Calu3 (cell line): Measurements from ENCODE around the gene TNFAIP2. TPM values are rescaled to one million over a fixed set of nuclear protein-coding genes. Genes with fewer than 3 reads are reported as not detected.

Source experiments
- BruUV-seq: library from RNA; stranded (reverse); fragments of 400-500 nt; replicated peaks from 2 replicates; lab custom pipeline; 2021; lab: Mats Ljungman, UMichigan
- CTCF ChIA-PET: fragments of 300-600 bp; sonication (Branson Sonifier 250); formaldehyde crosslinking; loops from one replicate; lab custom pipeline; 2022; ENCODE audit warnings: antibody characterized with exemption; lab: Charles Lee
- DNase-seq: peaks from one replicate; pipeline ENCODE4 v3.0.0; 2022
- H3K27ac Mint-ChIP-seq: one replicate; pipeline ENCODE4 v1.8.0; 2022; ENCODE audit warnings: mixed read lengths; ENCODE audit not compliant: unreplicated experiment
- H3K27me3 Mint-ChIP-seq: one replicate; pipeline ENCODE4 v1.8.0; 2022; ENCODE audit warnings: mixed read lengths; ENCODE audit not compliant: unreplicated experiment
- H3K36me3 Mint-ChIP-seq: one replicate; pipeline ENCODE4 v1.8.0; 2022; ENCODE audit warnings: mild to moderate bottlenecking, moderate library complexity, mixed read lengths; ENCODE audit not compliant: insufficient read depth, unreplicated experiment
- H3K4me1 Mint-ChIP-seq: one replicate; pipeline ENCODE4 v1.8.0; 2022; ENCODE audit warnings: mild to moderate bottlenecking, low read depth, mixed read lengths; ENCODE audit not compliant: unreplicated experiment
- H3K4me3 Mint-ChIP-seq: one replicate; pipeline ENCODE4 v1.8.0; 2022; ENCODE audit warnings: mild to moderate bottlenecking, low read depth, moderate library complexity, mixed read lengths; ENCODE audit not compliant: unreplicated experiment
- H3K9me3 Mint-ChIP-seq: one replicate; pipeline ENCODE4 v1.8.0; 2022; ENCODE audit warnings: low read depth, mixed read lengths; ENCODE audit not compliant: unreplicated experiment
- CTCF ChIP-seq: fragments of 200-600 bp; IDR thresholded peaks from one replicate; pipeline ENCODE4 v1.8.0; 2022; ENCODE audit warnings: antibody characterized with exemption; ENCODE audit not compliant: unreplicated experiment
- intact Hi-C: fragments of 100-400 bp; cut with micrococcal nuclease; formaldehyde crosslinking; loops from one replicate; pipeline ENCODE4 v1.10.0; 2022; ENCODE audit not compliant: unreplicated experiment
- total RNA-seq: library from RNA; stranded (reverse); gene quantifications from 2 replicates; pipeline ENCODE4 v1.2.3, GENCODE V29; 2022

Gene TNFAIP2
- total RNA-seq, 1 experiment from 2014 or later: 195 TPM

DNA sequence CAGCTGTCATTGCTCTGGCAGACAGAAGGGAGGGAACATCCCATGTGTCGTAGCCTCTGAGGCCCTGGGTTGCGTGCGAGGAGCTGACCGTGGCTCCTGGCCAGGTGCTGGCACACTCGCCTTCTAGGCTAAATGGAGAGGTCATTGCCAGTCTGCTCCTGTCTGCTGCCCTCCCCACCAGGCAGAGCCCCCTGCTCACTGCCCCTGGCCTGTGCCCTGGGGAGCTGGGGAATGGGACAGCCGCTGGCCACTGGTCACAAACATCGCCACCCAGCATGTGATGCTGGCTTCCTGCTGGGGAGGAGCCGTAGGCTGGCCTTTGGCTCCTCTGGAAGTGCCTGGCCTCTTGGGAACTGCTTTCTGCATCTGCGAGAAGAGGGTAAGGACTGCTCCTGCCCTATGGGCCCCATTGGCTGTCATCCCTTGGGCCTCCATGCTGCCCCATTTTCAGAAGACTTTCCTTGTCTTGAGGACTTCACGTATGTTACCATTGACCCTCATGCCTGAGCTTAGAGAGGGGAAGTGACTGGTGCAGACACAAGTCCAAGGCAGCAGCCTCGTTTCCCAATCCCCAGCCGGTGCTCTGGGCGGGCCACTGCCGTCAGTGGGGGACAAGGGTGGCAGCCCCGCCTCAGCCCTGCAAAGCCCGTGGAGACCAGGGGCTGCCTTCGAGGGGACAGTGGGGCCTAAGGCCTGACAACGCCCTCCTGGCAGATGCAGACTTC lies 2.0 kb upstream of the TNFAIP2 start:
- peak overlapping the region; percentile 41 for H3K4me3 Mint-ChIP-seq
- H3K9me3 Mint-ChIP-seq: no peaks in the 10 kb centered on the region
- BruUV-seq: no TSS peak
- DNase-seq: no peak
- H3K36me3 Mint-ChIP-seq: peaks cover 44% of the 10 kb centered on the region
- CTCF ChIA-PET: no interaction called here
- no peak for TF ChIP-seq CTCF
- H3K27ac Mint-ChIP-seq: no peak overlapping the region
- intact Hi-C loops: no loop called here
- peaks cover 31% of the 10 kb centered on the region for H3K4me1 Mint-ChIP-seq
- no peaks in the 10 kb centered on the region for H3K27me3 Mint-ChIP-seq

DNA sequence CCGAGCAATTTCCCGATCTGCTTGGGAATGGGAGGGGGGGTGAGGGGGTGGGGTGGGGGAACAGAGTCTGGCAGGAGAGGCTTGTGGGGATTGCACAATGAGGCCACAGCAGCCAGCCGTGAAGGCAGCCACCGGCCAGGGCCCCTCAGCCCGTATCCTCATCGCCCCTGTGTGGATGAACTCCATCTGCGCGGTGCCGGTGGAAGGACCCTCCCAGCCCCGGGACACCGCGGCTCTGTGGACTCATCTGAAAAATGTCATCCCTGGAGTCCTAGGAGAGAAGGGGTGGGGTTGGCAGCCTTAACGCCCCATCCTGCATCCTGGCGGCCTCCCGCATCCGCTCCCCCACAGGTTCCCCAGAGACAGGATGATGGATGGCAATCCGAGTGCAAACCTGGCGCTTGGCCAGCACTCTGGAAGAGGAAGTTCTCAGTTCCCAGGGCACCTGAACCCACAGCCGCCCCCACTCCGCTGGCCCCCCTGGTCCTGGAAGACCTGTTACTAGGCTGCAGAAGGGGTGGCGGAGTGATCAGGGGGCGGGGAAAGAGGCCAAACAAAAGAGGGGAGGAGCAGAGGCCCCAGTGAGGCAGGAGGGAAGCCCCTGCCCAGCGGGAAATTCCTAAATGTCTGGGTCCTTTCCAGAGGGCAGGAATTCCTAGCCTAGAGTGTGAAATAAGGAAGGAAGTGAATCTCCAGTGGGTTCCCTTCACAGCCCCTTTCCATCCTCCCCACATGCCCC lies 1.2 kb upstream of the TNFAIP2 start:
- CTCF ChIA-PET: no interaction called here
- peak; percentile 92 for DNase-seq
- peak overlapping the region; percentile 27 for H3K27ac Mint-ChIP-seq
- no peaks in the 10 kb centered on the region for H3K9me3 Mint-ChIP-seq
- no peaks in the 10 kb centered on the region for H3K27me3 Mint-ChIP-seq
- intact Hi-C loops: no loop called here
- H3K4me3 Mint-ChIP-seq: peak overlapping the region; percentile 41
- peaks cover 28% of the 10 kb centered on the region for H3K4me1 Mint-ChIP-seq
- peaks cover 42% of the 10 kb centered on the region for H3K36me3 Mint-ChIP-seq
- TF ChIP-seq CTCF: no peak
- no TSS peak for BruUV-seq

- BruUV-seq: no TSS peak
- CTCF ChIA-PET: no interaction called here
- H3K9me3 Mint-ChIP-seq: no peaks in the 10 kb centered on the region
- no peak for TF ChIP-seq CTCF
- no peak for DNase-seq
- H3K27me3 Mint-ChIP-seq: no peaks in the 10 kb centered on the region
- intact Hi-C loops: no loop called here
- peaks cover 29% of the 10 kb centered on the region for H3K4me1 Mint-ChIP-seq
- peak overlapping the region; percentile 27 for H3K27ac Mint-ChIP-seq
- peak overlapping the region; percentile 78 for H3K4me3 Mint-ChIP-seq
- peaks cover 46% of the 10 kb centered on the region for H3K36me3 Mint-ChIP-seq
Observed at GRCh38 chr14:103122585-103122946, 695 bp upstream of the TNFAIP2 start.

DNA sequence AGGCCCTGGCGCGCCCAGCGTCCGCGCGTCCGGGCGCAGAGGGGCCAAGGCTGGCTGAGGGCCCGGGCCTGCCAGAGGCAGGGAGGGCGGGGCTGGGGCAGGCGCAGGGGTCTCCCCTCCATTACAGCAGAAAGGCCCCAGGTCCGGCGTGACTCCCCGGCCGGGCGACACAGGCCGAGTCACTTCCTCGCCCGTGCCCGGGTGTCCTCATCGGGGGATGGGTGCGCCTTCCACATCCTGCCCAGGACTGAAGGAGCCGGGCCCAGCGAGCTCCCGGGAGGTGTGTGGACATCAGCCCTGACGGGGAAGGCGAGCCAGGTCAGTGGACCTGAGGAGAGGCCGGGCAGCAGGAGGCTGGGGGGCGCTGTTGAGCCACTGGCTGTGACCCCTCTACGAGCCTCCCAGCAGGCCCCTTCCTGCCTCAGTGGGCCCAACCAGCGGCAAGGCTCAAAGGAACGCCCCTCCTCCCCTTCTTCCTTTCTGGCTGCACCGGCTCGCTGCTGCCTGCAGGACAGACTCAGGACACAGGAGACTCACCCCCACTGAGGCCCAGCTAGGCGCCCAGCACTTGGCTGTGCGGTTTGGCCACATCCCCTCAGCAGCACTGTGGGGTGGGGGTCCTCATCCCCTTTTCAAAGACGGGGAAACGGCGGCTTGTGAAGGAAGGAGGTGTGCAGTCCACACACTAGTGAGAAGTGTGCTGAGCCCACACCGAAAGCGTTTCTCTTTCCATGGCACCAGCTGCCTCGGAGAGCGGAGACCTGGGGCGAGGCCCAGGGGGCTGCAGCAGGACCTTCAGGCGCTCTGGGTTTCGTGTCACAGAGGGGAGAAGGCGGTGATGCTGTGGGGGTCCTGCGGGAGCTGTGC lies 606 bp downstream of the TNFAIP2 start:
- no peaks in the 10 kb centered on the region for H3K27me3 Mint-ChIP-seq
- peaks cover 42% of the 10 kb centered on the region for H3K4me1 Mint-ChIP-seq
- peak overlapping the region; percentile 49 for H3K27ac Mint-ChIP-seq
- intact Hi-C loops: no loop called here
- TF ChIP-seq CTCF: no peak
- TSS peak; percentile 76 for BruUV-seq
- CTCF ChIA-PET: interaction anchor here (0.6 to 0.9 kb wide), 3 partner anchors 13 to 157 kb away, joined by 3 to 4 read pairs (median 3); no protein-coding TSS in a partner anchor
- no peaks in the 10 kb centered on the region for H3K9me3 Mint-ChIP-seq
- peak; percentile 64 for DNase-seq
- H3K4me3 Mint-ChIP-seq: peak overlapping the region; percentile 78
- H3K36me3 Mint-ChIP-seq: peaks cover 54% of the 10 kb centered on the region
